ENCODE data around the gene ZHX3. TPM values are rescaled to one million over a fixed set of nuclear protein-coding genes. Genes with fewer than 3 reads are reported as not detected.
"Not testable (repeated sequence)": the region's sequence is repeated elsewhere in the genome, so short reads cannot be mapped to it uniquely, and the experiment has no call there.

Gene ZHX3
- total and polyA plus RNA-seq, 2 donors (not counting 1 experiment from before 2014, with no cell fraction given): 27.7 to 28.0 TPM

DNA sequence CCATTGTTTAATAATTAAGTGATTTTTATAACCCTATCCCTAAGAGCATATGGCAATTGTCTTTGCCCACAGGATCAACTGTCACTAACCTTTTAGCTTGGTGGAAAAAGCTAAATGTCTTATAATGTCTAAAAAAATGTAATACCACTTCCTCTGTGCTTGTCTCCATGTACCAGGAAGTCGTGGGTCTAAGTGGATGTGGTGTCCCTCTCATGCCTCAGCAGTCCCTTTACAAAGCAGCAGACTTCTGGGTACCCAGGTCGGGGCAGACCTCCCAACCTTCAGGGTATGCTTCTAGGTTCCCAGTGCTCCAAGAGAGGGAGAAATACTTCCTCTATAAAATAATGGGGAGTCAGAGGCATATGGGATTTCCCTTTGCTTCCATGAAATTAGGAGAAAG lies 74.7 kb downstream of the ZHX3 start:
- Histone ChIP-seq H3K79me2 (ENCODE audit: control insufficient read depth, insufficient read depth, low read length) (peaks cover 11% of the 10 kb centered on the region), H3K27me3 (ENCODE audit: control insufficient read depth, insufficient read depth, low read length) (no peaks in the 10 kb centered on the region)
- TF ChIP-seq EZH2 (IDR thresholded peaks at IDR 0.05; ENCODE audit: low read length, missing control alignments): no peak
- TF ChIP-seq, protein P1, sequence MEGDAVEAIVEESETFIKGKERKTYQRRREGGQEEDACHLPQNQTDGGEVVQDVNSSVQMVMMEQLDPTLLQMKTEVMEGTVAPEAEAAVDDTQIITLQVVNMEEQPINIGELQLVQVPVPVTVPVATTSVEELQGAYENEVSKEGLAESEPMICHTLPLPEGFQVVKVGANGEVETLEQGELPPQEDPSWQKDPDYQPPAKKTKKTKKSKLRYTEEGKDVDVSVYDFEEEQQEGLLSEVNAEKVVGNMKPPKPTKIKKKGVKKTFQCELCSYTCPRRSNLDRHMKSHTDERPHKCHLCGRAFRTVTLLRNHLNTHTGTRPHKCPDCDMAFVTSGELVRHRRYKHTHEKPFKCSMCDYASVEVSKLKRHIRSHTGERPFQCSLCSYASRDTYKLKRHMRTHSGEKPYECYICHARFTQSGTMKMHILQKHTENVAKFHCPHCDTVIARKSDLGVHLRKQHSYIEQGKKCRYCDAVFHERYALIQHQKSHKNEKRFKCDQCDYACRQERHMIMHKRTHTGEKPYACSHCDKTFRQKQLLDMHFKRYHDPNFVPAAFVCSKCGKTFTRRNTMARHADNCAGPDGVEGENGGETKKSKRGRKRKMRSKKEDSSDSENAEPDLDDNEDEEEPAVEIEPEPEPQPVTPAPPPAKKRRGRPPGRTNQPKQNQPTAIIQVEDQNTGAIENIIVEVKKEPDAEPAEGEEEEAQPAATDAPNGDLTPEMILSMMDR (conservative IDR thresholded peaks at IDR 0.05 in 1 of 2, IDR thresholded peaks at IDR 0.05 in 1 of 2; ENCODE audit: low read depth in 1 of 2, low read length in 2 of 2): no peak

DNA sequence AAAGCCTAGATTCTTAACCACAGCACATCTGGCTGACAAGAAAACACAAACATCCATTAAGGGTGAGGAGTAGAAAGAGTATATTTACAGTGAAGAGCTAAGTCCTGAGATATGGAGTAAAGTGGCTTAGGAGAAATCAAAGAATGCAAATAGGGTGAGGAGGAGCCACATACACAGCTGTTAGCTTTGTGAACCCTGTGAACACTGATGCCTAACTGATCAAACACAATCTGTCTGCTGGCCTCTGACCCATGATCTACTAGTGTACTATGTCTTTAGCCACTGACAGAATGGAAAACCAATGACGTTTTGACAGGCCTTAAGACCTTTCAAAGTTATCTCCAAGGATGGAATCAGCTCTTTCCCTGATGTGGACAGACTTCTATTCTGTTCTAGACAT lies 75.2 kb downstream of the ZHX3 start:
- TF ChIP-seq, protein P1 (conservative IDR thresholded peaks at IDR 0.05 in 1 of 2, IDR thresholded peaks at IDR 0.05 in 1 of 2; ENCODE audit: low read depth in 1 of 2, low read length in 2 of 2): no peak
- no peak for TF ChIP-seq EZH2 (IDR thresholded peaks at IDR 0.05; ENCODE audit: low read length, missing control alignments)

More for the DNA sequence above, 74.7 kb downstream of the ZHX3 start:
- no peak overlapping the region for H3K4me2 ChIP-seq (ENCODE audit: extremely low read depth, insufficient read depth, low read length)
- no peak overlapping the region for H3K27ac ChIP-seq (ENCODE audit: insufficient read depth, low read length)
- no peak overlapping the region for H3K4me3 ChIP-seq (replicated peaks in 1 of 4; ENCODE audit: control extremely low read depth in 1 of 4, insufficient read depth in 1 of 4, low read depth in 3 of 4, low read length in 4 of 4)
- H2AFZ ChIP-seq (ENCODE audit: low read length): no peak overlapping the region
- DNase-seq (ENCODE audit: low read depth in 2 of 2): no peak
- H3K4me1 ChIP-seq (ENCODE audit: control insufficient read depth, extremely low read depth, insufficient read depth, low read length): peaks cover 6% of the 10 kb centered on the region
- H3K9me3 ChIP-seq (ENCODE audit: control insufficient read depth, insufficient read depth, low read depth, low read length): no peaks in the 10 kb centered on the region
- H4K20me1 ChIP-seq (ENCODE audit: control insufficient read depth, extremely low read depth, insufficient read depth, low read length): no peaks in the 10 kb centered on the region
- no peak overlapping the region for H3K9ac ChIP-seq (ENCODE audit: insufficient read depth, low read length)
- H3K36me3 ChIP-seq (ENCODE audit: control insufficient read depth, insufficient read depth, low read length): no peaks in the 10 kb centered on the region

DNA sequence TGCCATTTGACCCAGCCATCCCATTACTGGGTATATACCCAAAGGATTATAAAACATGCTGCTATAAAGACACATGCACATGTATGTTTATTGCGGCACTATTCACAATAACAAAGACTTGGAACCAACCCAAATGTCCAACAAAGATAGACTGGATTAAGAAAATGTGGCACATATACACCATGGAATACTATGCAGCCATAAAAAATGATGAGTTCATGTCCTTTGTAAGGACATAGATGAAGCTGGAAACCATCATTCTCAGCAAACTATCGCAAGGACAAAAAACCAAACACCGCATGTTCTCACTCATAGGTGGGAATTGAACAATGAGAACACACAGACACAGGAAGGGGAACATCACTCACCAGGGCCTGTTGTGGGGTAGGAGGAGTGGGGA lies 80.3 kb downstream of the ZHX3 start:
- not testable (repeated sequence) for H3K27ac ChIP-seq (ENCODE audit: insufficient read depth, low read length); H4K20me1 ChIP-seq (ENCODE audit: control insufficient read depth, extremely low read depth, insufficient read depth, low read length); H3K9ac ChIP-seq (ENCODE audit: insufficient read depth, low read length); H3K79me2 ChIP-seq (ENCODE audit: control insufficient read depth, insufficient read depth, low read length); H3K27me3 ChIP-seq (ENCODE audit: control insufficient read depth, insufficient read depth, low read length); H3K9me3 ChIP-seq (ENCODE audit: control insufficient read depth, insufficient read depth, low read depth, low read length); H3K4me2 ChIP-seq (ENCODE audit: extremely low read depth, insufficient read depth, low read length); H3K4me3 ChIP-seq (replicated peaks in 1 of 4; ENCODE audit: control extremely low read depth in 1 of 4, insufficient read depth in 1 of 4, low read depth in 3 of 4, low read length in 4 of 4); H3K36me3 ChIP-seq (ENCODE audit: control insufficient read depth, insufficient read depth, low read length); H2AFZ ChIP-seq (ENCODE audit: low read length); DNase-seq (ENCODE audit: low read depth in 2 of 2)
- H3K4me1 ChIP-seq (ENCODE audit: control insufficient read depth, extremely low read depth, insufficient read depth, low read length): peaks cover 18% of the 10 kb centered on the region

More for the DNA sequence above, 75.2 kb downstream of the ZHX3 start:
- no peaks in the 10 kb centered on the region for H3K27me3 ChIP-seq (ENCODE audit: control insufficient read depth, insufficient read depth, low read length)
- H3K9ac ChIP-seq (ENCODE audit: insufficient read depth, low read length): no peak overlapping the region
- DNase-seq (ENCODE audit: low read depth in 2 of 2): no peak
- H3K36me3 ChIP-seq (ENCODE audit: control insufficient read depth, insufficient read depth, low read length): no peaks in the 10 kb centered on the region
- no peak overlapping the region for H3K4me3 ChIP-seq (replicated peaks in 1 of 4; ENCODE audit: control extremely low read depth in 1 of 4, insufficient read depth in 1 of 4, low read depth in 3 of 4, low read length in 4 of 4)
- no peak overlapping the region for H3K4me2 ChIP-seq (ENCODE audit: extremely low read depth, insufficient read depth, low read length)
- H3K4me1 ChIP-seq (ENCODE audit: control insufficient read depth, extremely low read depth, insufficient read depth, low read length): peaks cover 2% of the 10 kb centered on the region
- no peak overlapping the region for H3K27ac ChIP-seq (ENCODE audit: insufficient read depth, low read length)
- H4K20me1 ChIP-seq (ENCODE audit: control insufficient read depth, extremely low read depth, insufficient read depth, low read length): no peaks in the 10 kb centered on the region
- no peaks in the 10 kb centered on the region for H3K9me3 ChIP-seq (ENCODE audit: control insufficient read depth, insufficient read depth, low read depth, low read length)
- H3K79me2 ChIP-seq (ENCODE audit: control insufficient read depth, insufficient read depth, low read length): peaks cover 7% of the 10 kb centered on the region
- H2AFZ ChIP-seq (ENCODE audit: low read length): no peak overlapping the region

DNA sequence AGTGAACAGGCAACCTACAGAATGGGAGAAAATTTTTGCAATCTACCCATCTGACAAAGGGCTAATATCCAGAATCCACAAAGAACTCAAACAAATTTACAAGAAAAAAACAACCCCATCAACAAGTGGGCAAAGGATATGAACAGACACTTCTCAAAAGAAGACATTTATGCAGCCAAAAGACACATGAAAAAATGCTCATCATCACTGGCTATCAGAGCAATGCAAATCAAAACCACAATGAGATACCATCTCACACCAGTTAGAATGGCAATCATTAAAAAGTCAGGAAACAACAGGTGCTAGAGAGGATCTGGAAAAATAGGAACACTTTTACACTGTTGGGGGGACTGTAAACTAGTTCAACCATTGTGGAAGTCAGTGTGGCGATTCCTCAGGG lies 80.7 kb downstream of the ZHX3 start:
- H3K36me3 ChIP-seq (ENCODE audit: control insufficient read depth, insufficient read depth, low read length); H3K4me3 ChIP-seq (replicated peaks in 1 of 4; ENCODE audit: control extremely low read depth in 1 of 4, insufficient read depth in 1 of 4, low read depth in 3 of 4, low read length in 4 of 4); H2AFZ ChIP-seq (ENCODE audit: low read length); H3K9me3 ChIP-seq (ENCODE audit: control insufficient read depth, insufficient read depth, low read depth, low read length); H3K27me3 ChIP-seq (ENCODE audit: control insufficient read depth, insufficient read depth, low read length); H3K27ac ChIP-seq (ENCODE audit: insufficient read depth, low read length); DNase-seq (ENCODE audit: low read depth in 2 of 2); H4K20me1 ChIP-seq (ENCODE audit: control insufficient read depth, extremely low read depth, insufficient read depth, low read length); H3K4me2 ChIP-seq (ENCODE audit: extremely low read depth, insufficient read depth, low read length); H3K9ac ChIP-seq (ENCODE audit: insufficient read depth, low read length); H3K79me2 ChIP-seq (ENCODE audit: control insufficient read depth, insufficient read depth, low read length): not testable (repeated sequence)
- H3K4me1 ChIP-seq (ENCODE audit: control insufficient read depth, extremely low read depth, insufficient read depth, low read length): peaks cover 20% of the 10 kb centered on the region
